NK-92 (cell line): ENCODE data around the gene SLC6A3.

ENCODE experiments used
- DNase-seq: peaks from one replicate; lab custom pipeline; 2025; ENCODE audit not compliant: unreplicated experiment; lab: John Stamatoyannopoulos, UW

SLC6A3 gene

GRCh38 chr5:1356873-1357787 lies 88.1 kb downstream of the SLC6A3 start:
- no peak for DNase-seq

- DNase-seq: no peak
Measured at GRCh38 chr5:1354576-1354975, 90.7 kb downstream of the SLC6A3 start.

- DNase-seq: no peak
Measured at GRCh38 chr5:1352231-1353219, 92.7 kb downstream of the SLC6A3 start.

GRCh38 chr5:1351156-1351555 lies 94.1 kb downstream of the SLC6A3 start:
- no peak for DNase-seq

- DNase-seq: no peak
Measured at GRCh38 chr5:1349246-1349645, 96.0 kb downstream of the SLC6A3 start.

- DNase-seq: no peak
Measured at GRCh38 chr5:1348986-1349245, 96.3 kb downstream of the SLC6A3 start.

- DNase-seq: no peak
Measured at GRCh38 chr5:1347571-1347970, 97.7 kb downstream of the SLC6A3 start.

- no peak for DNase-seq
Measured at GRCh38 chr5:1346627-1347440, 98.4 kb downstream of the SLC6A3 start.

GRCh38 chr5:1345876-1346626 lies 99.2 kb downstream of the SLC6A3 start:
- DNase-seq: no peak

GRCh38 chr5:1344975-1345838 lies 100.0 kb downstream of the SLC6A3 start, which contains the start of gene CLPTM1L:
Gene CLPTM1L (minus strand): TSS chr5:1345099. CDS start chr5:1344841, 258 bp downstream.
- DNase-seq: peak; percentile 31

GRCh38 chr5:1343931-1344901 lies 101.0 kb downstream of the SLC6A3 start:
- DNase-seq: no peak

- DNase-seq: no peak
Measured at GRCh38 chr5:1343315-1343751, 101.9 kb downstream of the SLC6A3 start.
